ENCODE measurements around the gene RAB5B.

DNA sequence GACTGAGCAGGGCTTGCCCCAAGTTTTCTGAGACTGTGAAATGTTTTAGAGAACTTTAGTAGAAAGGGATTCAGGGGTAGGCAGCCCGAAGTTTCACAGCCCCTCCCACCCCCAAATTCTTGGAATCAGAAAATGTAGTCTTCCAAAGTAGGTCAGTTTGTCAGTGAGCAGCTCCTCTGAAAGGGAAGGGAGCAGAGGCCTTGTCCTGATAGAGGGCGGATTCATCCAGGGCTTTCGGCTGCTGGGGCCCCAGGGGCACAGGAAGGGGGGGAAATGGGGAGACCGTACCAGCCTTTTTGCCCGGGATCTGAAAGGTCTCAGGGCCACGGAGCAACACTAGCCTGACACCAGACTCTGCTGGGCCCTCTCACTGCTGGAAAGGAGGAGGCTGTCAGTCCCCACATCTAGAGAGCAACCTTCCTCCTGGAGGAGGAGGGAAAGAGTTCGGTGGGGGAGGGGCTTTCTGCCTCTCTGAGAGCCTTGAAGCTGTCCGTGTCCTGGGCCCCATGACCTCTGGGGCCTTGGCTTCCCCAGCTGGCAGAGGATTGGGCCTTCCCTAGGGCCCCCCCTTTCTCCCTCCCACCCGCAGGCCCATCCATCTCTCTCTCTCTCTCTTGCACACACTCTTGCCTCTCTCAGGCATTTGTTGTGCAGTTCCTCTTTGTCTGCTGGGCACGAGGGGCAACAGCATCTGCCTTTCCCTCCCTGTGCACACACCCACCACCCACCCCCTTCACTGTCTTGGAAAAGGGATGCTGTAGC, 46.7 kb downstream of the RAB5B start, which contains the start of gene IKZF4:
- TF ChIP-seq EZH2 (IDR thresholded peaks at IDR 0.05; ENCODE audit: low read length), result no peak
- TF ChIP-seq, protein P1, sequence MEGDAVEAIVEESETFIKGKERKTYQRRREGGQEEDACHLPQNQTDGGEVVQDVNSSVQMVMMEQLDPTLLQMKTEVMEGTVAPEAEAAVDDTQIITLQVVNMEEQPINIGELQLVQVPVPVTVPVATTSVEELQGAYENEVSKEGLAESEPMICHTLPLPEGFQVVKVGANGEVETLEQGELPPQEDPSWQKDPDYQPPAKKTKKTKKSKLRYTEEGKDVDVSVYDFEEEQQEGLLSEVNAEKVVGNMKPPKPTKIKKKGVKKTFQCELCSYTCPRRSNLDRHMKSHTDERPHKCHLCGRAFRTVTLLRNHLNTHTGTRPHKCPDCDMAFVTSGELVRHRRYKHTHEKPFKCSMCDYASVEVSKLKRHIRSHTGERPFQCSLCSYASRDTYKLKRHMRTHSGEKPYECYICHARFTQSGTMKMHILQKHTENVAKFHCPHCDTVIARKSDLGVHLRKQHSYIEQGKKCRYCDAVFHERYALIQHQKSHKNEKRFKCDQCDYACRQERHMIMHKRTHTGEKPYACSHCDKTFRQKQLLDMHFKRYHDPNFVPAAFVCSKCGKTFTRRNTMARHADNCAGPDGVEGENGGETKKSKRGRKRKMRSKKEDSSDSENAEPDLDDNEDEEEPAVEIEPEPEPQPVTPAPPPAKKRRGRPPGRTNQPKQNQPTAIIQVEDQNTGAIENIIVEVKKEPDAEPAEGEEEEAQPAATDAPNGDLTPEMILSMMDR (optimal IDR thresholded peaks at IDR 0.05 in 1 of 3, IDR thresholded peaks at IDR 0.05 in 1 of 3, conservative IDR thresholded peaks at IDR 0.05 in 1 of 3; ENCODE audit: extremely low read depth in 1 of 3, insufficient read depth in 2 of 3, low read length in 3 of 3), result no peak

Measured in keratinocyte (primary cell).